K562 (cell line): ENCODE results near the gene TIAM1. TPM values are rescaled to one million over a fixed set of nuclear protein-coding genes. Genes with fewer than 3 reads are reported as not detected.

ENCODE experiments used
- ATAC-seq: fragments of 200-7000 bp; cut with Tn5 transposase; 3 replicates; pipeline ENCODE4 v1.9.1; 2020; ENCODE audit warnings: moderate library complexity
- BruUV-seq: library from RNA; stranded (reverse); fragments of 400-500 nt; replicated peaks from 2 replicates; lab custom pipeline; 2021; lab: Mats Ljungman, UMichigan
- CTCF ChIA-PET: fragments of 300-600 bp; formaldehyde crosslinking; extraction: SDS; loops from one replicate; lab custom pipeline; 2021; ENCODE audit warnings: low intra/inter-chr PET ratio; lab: Yijun Ruan, JAX
- POLR2A ChIA-PET: fragments of 300-600, 350-650 bp; sonication (Branson Sonifier 250); formaldehyde crosslinking; extraction: SDS; loops from one replicate; lab custom pipeline; 2021; ENCODE audit warnings: antibody characterized with exemption, inconsistent platforms; lab: Yijun Ruan, JAX
- DNase-seq, 4 experiments: peaks; one replicate each; pipeline versions ENCODE4 v3.0.0 to v3.0.0-alpha.2; 2011 to 2018; ENCODE audit warnings: low spot score in 3 of 4, mixed read lengths in 3 of 4; ENCODE audit errors: extremely low read depth in 1 of 4
- FAIRE-seq: peaks from 2 replicates; lab custom pipeline; 2011; peaks lifted over from hg19 to GRCh38; lab: Jason Lieb, UNC
- H2AFZ ChIP-seq: 2 replicates; pipeline ENCODE4 v1.6.0; 2011; ENCODE audit warnings: low read depth, low read length, control low read depth, inconsistent platforms
- H3K27ac ChIP-seq: fragments of 200-600 bp; 3 replicates; pipeline ENCODE4 v1.8.0; 2011; ENCODE audit warnings: low read depth, mild to moderate bottlenecking, control low read depth, inconsistent platforms, low read length, moderate library complexity, mixed read lengths; ENCODE audit errors: extremely low read depth
- H3K27me3 ChIP-seq, 2 experiments: fragments of 300-600 bp in 1 of 2; 2 replicates in 1 of 2; 3 replicates in 1 of 2; pipeline versions ENCODE4 v1.6.0 to v1.8.0; 2011; ENCODE audit warnings: inconsistent platforms in 2 of 2, low read length in 2 of 2, mild to moderate bottlenecking in 1 of 2, mixed read lengths in 1 of 2, moderate library complexity in 1 of 2; ENCODE audit not compliant: control insufficient read depth in 2 of 2, insufficient read depth in 2 of 2
- H3K36me3 ChIP-seq: fragments of 300-600 bp; 3 replicates; pipeline ENCODE4 v1.8.0; 2011; ENCODE audit warnings: mild to moderate bottlenecking, low read length, inconsistent platforms; ENCODE audit not compliant: control insufficient read depth, insufficient read depth
- H3K4me1 ChIP-seq, 2 experiments: fragments of 200-600 bp in 1 of 2; replicated peaks in 1 of 2; 2 replicates in 1 of 2; 3 replicates in 1 of 2; pipeline versions ENCODE4 v1.5.1 to v1.8.0; 2011; ENCODE audit warnings: inconsistent platforms in 2 of 2, low read length in 2 of 2, mild to moderate bottlenecking in 1 of 2, mixed read lengths in 1 of 2, moderate library complexity in 1 of 2; ENCODE audit not compliant: control insufficient read depth in 2 of 2, insufficient read depth in 2 of 2
- H3K4me2 ChIP-seq: 2 replicates; pipeline ENCODE4 v1.6.1; 2011; ENCODE audit warnings: low read length, control low read depth, inconsistent platforms, mixed read lengths; ENCODE audit not compliant: insufficient read depth
- H3K4me3 ChIP-seq: fragments of 200-600 bp; sonication (generic), shearing (Covaris generic); 2 replicates; pipeline ENCODE4 v1.5.1; 2016; ENCODE audit warnings: control low read depth, inconsistent platforms
- H3K79me2 ChIP-seq: fragments of 200-600 bp; 3 replicates; pipeline ENCODE4 v1.8.0; 2011; ENCODE audit warnings: low read length, inconsistent platforms; ENCODE audit not compliant: control insufficient read depth, insufficient read depth
- H3K9ac ChIP-seq, 2 experiments: 2 replicates each; pipeline versions ENCODE4 v1.6.0 to v1.6.1; 2011; ENCODE audit warnings: low read depth in 2 of 2, low read length in 2 of 2, control low read depth in 1 of 2, inconsistent platforms in 1 of 2, mild to moderate bottlenecking in 1 of 2, mixed read lengths in 1 of 2; ENCODE audit not compliant: insufficient read depth in 1 of 2
- H3K9me1 ChIP-seq: one replicate; pipeline ENCODE4 v1.6.0; 2011; ENCODE audit warnings: inconsistent platforms, mild to moderate bottlenecking, low read length, moderate library complexity; ENCODE audit not compliant: control insufficient read depth, insufficient read depth
- H3K9me3 ChIP-seq: replicated peaks from 2 replicates; pipeline ENCODE4 v1.5.1; 2011; ENCODE audit warnings: low read depth, low read length, inconsistent platforms; ENCODE audit not compliant: control insufficient read depth, insufficient read depth
- H4K20me1 ChIP-seq: replicated peaks from 2 replicates; pipeline ENCODE4 v1.6.1; 2011; ENCODE audit warnings: low read length, inconsistent platforms, mixed read lengths; ENCODE audit not compliant: control insufficient read depth, insufficient read depth
- ELF1 ChIP-seq: fragments of 200-800 bp; sonication (Bioruptor generic); IDR thresholded peaks from 2 replicates; pipeline ENCODE4 v1.6.1; 2016; ENCODE audit warnings: missing genetic modification characterization, missing compliant biosample characterization
- YY1 ChIP-seq, 3 experiments: IDR thresholded peaks; 2 replicates each; pipeline ENCODE4 v1.6.1; 2011; ENCODE audit warnings: low read length in 2 of 3, mild to moderate bottlenecking in 2 of 3, moderate library complexity in 2 of 3, borderline replicate concordance in 1 of 3, control low read depth in 1 of 3, low read depth in 1 of 3; ENCODE audit not compliant: insufficient read depth in 3 of 3, insufficient replicate concordance in 2 of 3, control insufficient read depth in 1 of 3, insufficient read length in 1 of 3; ENCODE audit errors: extremely low read depth in 1 of 3
- ZNF75A ChIP-seq: fragments of 450-650 bp; formaldehyde crosslinking; IDR thresholded peaks from 2 replicates; pipeline ENCODE4 v1.4.0; 2020; ENCODE audit warnings: mild to moderate bottlenecking
- WGBS: fragments of 100-300 bp; shearing (Covaris generic); methylation state at CpG from one replicate; pipeline ENCODE4 v1.1.6; 2016; ENCODE audit warnings: low coverage, mixed read lengths; ENCODE audit not compliant: insufficient coverage; ENCODE audit errors: missing lambda C conversion rate; 5-methylcytosine and 5-hydroxymethylcytosine counted together
- in situ Hi-C: fragments of 300-500 bp; cut with MboI; formaldehyde crosslinking; loops from 4 replicates; pipeline ENCODE4 v1.15.0; 2018; ENCODE audit warnings: inconsistent platforms, mixed read lengths
- intact Hi-C: fragments of 100-400 bp; cut with micrococcal nuclease; formaldehyde crosslinking; loops from 2 replicates; pipeline ENCODE4 v1.14.2; 2022
- polyA plus RNA-seq, 8 experiments: library from polyadenylated mRNA; depleted of rRNA in 4 of 8; stranded (reverse) in 5 of 8; unstranded in 3 of 8; fragments of >200 nt; fragmentation: Nextera tagmentation in 2 of 8; fragmentation: Illumina TruSeq in 1 of 8; extraction: Ambion mirVana in 2 of 8; extraction: Trizol in 1 of 8; gene quantifications; 2 replicates each; pipeline versions ENCODE4 v1.2.1 to v1.2.3, GENCODE V29; 2011 to 2014; ENCODE audit warnings: inconsistent platforms in 1 of 8, missing spikeins in 1 of 8
- total RNA-seq, 7 experiments: library from RNA; depleted of rRNA in 6 of 7; stranded (reverse); fragments of >200 nt in 6 of 7; fragmentation: Illumina TruSeq in 2 of 7; extraction: Trizol in 2 of 7; gene quantifications; 2 replicates each; pipeline versions ENCODE4 v1.2.1 to v1.2.3, GENCODE V29; 2011 to 2021; ENCODE audit warnings: low replicate concordance in 1 of 7

Gene TIAM1
- total and polyA plus RNA-seq, 9 of the 15 experiments (the other 6 are each of a cell fraction or from before 2014, with no cell fraction given), result 0.11 TPM; not detected in 8

DNA sequence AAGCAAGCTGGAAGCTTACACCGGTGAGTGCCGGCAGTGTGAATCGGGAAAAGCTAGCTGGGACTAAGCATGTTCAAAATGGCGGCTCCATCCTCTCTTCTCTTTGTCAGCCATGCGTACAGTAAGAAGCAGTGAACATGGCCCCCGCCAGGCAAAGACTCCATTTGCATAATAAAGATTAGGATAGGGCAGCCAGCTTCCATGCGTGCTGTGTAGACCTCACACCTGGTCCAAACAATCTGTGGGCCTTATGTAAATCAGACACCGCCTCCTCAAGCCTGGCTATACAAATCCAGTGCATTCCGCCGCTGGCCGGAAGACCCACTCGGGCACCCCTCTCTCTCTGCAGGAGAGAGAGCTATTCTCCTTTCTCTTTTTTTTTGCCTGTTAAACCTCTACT is 150.3 kb downstream of the TIAM1 start:
- WGBS, result 6% methylated on average over 12 of the region's 12 CpGs
- H3K4me2 ChIP-seq, result no peak overlapping the region
- H3K9ac ChIP-seq, result no peak overlapping the region
- H3K27ac ChIP-seq, result no peak overlapping the region
- H3K27me3 ChIP-seq, result peaks cover 9 to 24% of the 10 kb centered on the region in 2 experiments
- ChIA-PET POLR2A (interaction anchor here (0.6 kb wide), 1 partner anchor 123 kb away, joined by 3 read pairs; no protein-coding TSS in a partner anchor), CTCF (no interaction called here)
- no TSS peak for BruUV-seq
- peak in 1 of 3 experiments; percentile 22 for TF ChIP-seq YY1 (IDR thresholded peaks at IDR 0.05; ENCODE audit: borderline replicate concordance in 1 of 3, control insufficient read depth in 1 of 3, extremely low read depth in 1 of 3, insufficient read depth in 3 of 3, insufficient read length in 1 of 3, insufficient replicate concordance in 2 of 3, low read depth in 1 of 3, low read length in 2 of 3)
- no peak for TF ChIP-seq ZNF75A (CRISPR knock-in tag)
- no peak overlapping the region for H3K4me3 ChIP-seq
- H3K36me3 ChIP-seq, result no peaks in the 10 kb centered on the region
- no peaks in the 10 kb centered on the region for H3K9me3 ChIP-seq
- no peaks in the 10 kb centered on the region for H3K79me2 ChIP-seq
- intact Hi-C loops (no loop called here), in situ Hi-C loops (no loop called here)
- no peaks in the 10 kb centered on the region for H3K4me1 ChIP-seq
- FAIRE-seq (no peak), DNase-seq (no peak), ATAC-seq (no peak)
- no peak overlapping the region for H2AFZ ChIP-seq
- H4K20me1 ChIP-seq, result no peaks in the 10 kb centered on the region
- no peaks in the 10 kb centered on the region for H3K9me1 ChIP-seq

- intact Hi-C loops (no loop called here), in situ Hi-C loops (no loop called here)
- H3K4me3 ChIP-seq, result no peak overlapping the region
- no peak for DNase-seq
- no peak for TF ChIP-seq ELF1
- no peak overlapping the region for H2AFZ ChIP-seq
- H4K20me1 ChIP-seq, result no peaks in the 10 kb centered on the region
- H3K27me3 ChIP-seq, result peaks cover 9 to 24% of the 10 kb centered on the region in 2 experiments
- CTCF ChIA-PET, result no interaction called here
- H3K9me1 ChIP-seq, result no peaks in the 10 kb centered on the region
- H3K4me2 ChIP-seq, result no peak overlapping the region
- H3K4me1 ChIP-seq, result no peaks in the 10 kb centered on the region
- FAIRE-seq, result no peak
- POLR2A ChIA-PET, result interaction anchor here (1.9 kb wide), 1 partner anchor 11 kb away, joined by 4 read pairs; no protein-coding TSS in a partner anchor
- BruUV-seq, result no TSS peak
- 0% methylated on average over 3 of the region's 3 CpGs for WGBS
- no peaks in the 10 kb centered on the region for H3K79me2 ChIP-seq
- no peak overlapping the region for H3K27ac ChIP-seq
- H3K9ac ChIP-seq, result no peak overlapping the region
- H3K36me3 ChIP-seq, result no peaks in the 10 kb centered on the region
- no peaks in the 10 kb centered on the region for H3K9me3 ChIP-seq
- ATAC-seq, result no peak
Observed at GRCh38 chr21:31191553-31191952, 152.5 kb downstream of the TIAM1 start.
